B cell (primary cell): Measurements from ENCODE around the gene CXXC1. TPM values are rescaled to one million over a fixed set of nuclear protein-coding genes. Genes with fewer than 3 reads are reported as not detected.
A peak's percentile ranks its signal among the peaks of the same experiment; 100 is the strongest.

Source experiments
- ATAC-seq: fragments of 200-7000 bp; cut with Tn5 transposase; one replicate; pipeline ENCODE4 v1.10.0; 2021; ENCODE audit warnings: low read depth, mild to moderate bottlenecking, moderate number of reproducible peaks, moderate library complexity
- CTCF ChIA-PET: fragments of 350-600 bp; sonication (Branson Sonifier 250); formaldehyde crosslinking; loops from one replicate; lab custom pipeline; 2021; ENCODE audit warnings: antibody characterized with exemption, inconsistent platforms; lab: Charles Lee
- POLR2A ChIA-PET: fragments of 350-600 bp; sonication (Branson Sonifier 250); formaldehyde crosslinking; loops from one replicate; lab custom pipeline; 2021; ENCODE audit warnings: antibody characterized with exemption; lab: Charles Lee
- DNase-seq: peaks from one replicate; pipeline ENCODE4 v3.0.0; 2013
- H2AFZ ChIP-seq: 2 replicates; pipeline ENCODE4 v1.6.1; 2012; ENCODE audit warnings: mild to moderate bottlenecking, low read depth, low read length; ENCODE audit not compliant: insufficient read depth, poor library complexity, severe bottlenecking
- H3K27ac ChIP-seq, 2 donors: 1 replicate in 1 of 2; 2 replicates in 1 of 2; pipeline ENCODE4 v1.5.1; 2012 to 2013; ENCODE audit warnings: low read length in 2 of 2, mild to moderate bottlenecking in 2 of 2, moderate library complexity in 1 of 2
- H3K27me3 ChIP-seq, 4 experiments: fragments of 200-600 bp in 1 of 4; sonication (generic) in 1 of 4; replicated peaks in 1 of 4; 1 replicate in 2 of 4; 2 replicates in 2 of 4; pipeline versions ENCODE4 v1.6.1 to v1.7.0; 2013 to 2016; ENCODE audit warnings: low read length in 3 of 4, mild to moderate bottlenecking in 2 of 4, mixed read lengths in 1 of 4, moderate library complexity in 1 of 4; ENCODE audit not compliant: insufficient read depth in 4 of 4, control insufficient read depth in 3 of 4; ENCODE audit errors: control extremely low read depth in 1 of 4
- H3K36me3 ChIP-seq, 2 experiments: replicated peaks in 1 of 2; 1 replicate in 1 of 2; 2 replicates in 1 of 2; pipeline versions ENCODE4 v1.6.1 to v1.7.1; 2013; ENCODE audit warnings: low read length in 1 of 2; ENCODE audit not compliant: insufficient read depth in 2 of 2, control insufficient read depth in 1 of 2; ENCODE audit errors: control extremely low read depth in 1 of 2, extremely low read depth in 1 of 2
- H3K4me1 ChIP-seq, 2 donors: fragments of 200-600 bp in 1 of 2; sonication (generic) in 1 of 2; 1 replicate in 1 of 2; 2 replicates in 1 of 2; pipeline versions ENCODE4 v1.5.1 to v1.6.1; 2013 to 2017; ENCODE audit warnings: low read length in 2 of 2; ENCODE audit not compliant: control insufficient read depth in 2 of 2, insufficient read depth in 2 of 2
- H3K4me2 ChIP-seq: replicated peaks from 2 replicates; pipeline ENCODE3; 2012; ENCODE audit warnings: mild to moderate bottlenecking, low read depth, low read length; ENCODE audit not compliant: poor library complexity, severe bottlenecking
- H3K4me3 ChIP-seq, 5 experiments: fragments of 200-600 bp in 1 of 5; sonication (generic) in 1 of 5; 1 replicate in 3 of 5; 2 replicates in 2 of 5; pipeline versions ENCODE4 v1.5.1 to v1.7.0; 2011 to 2016; ENCODE audit warnings: low read length in 4 of 5, mild to moderate bottlenecking in 4 of 5, low read depth in 2 of 5, control low read depth in 1 of 5, moderate library complexity in 1 of 5; ENCODE audit not compliant: insufficient read depth in 1 of 5; ENCODE audit errors: control extremely low read depth in 1 of 5, extremely low read depth in 1 of 5
- H3K79me2 ChIP-seq: fragments of 200-600 bp; sonication (generic); one replicate; pipeline ENCODE4 v1.6.0; 2016; ENCODE audit warnings: low read length; ENCODE audit not compliant: control insufficient read depth, insufficient read depth
- H3K9ac ChIP-seq: fragments of 200-600 bp; sonication (generic); 2 replicates; pipeline ENCODE4 v1.6.1; 2017; ENCODE audit warnings: mild to moderate bottlenecking, low read length, moderate library complexity
- H3K9me3 ChIP-seq, 3 donors: one replicate each; pipeline versions ENCODE4 v1.6.1 to v1.7.1; 2013; ENCODE audit warnings: low read length in 2 of 3; ENCODE audit not compliant: control insufficient read depth in 2 of 3, insufficient read depth in 1 of 3; ENCODE audit errors: control extremely low read depth in 1 of 3
- H4K20me1 ChIP-seq: 2 replicates; pipeline ENCODE4 v1.6.0; 2012; ENCODE audit warnings: mild to moderate bottlenecking, low read length; ENCODE audit not compliant: insufficient read depth, control insufficient read depth, poor library complexity, severe bottlenecking
- H3K27ac Mint-ChIP-seq: one replicate; pipeline ENCODE4 v1.8.0; 2021; ENCODE audit warnings: mixed read lengths
- H3K27me3 Mint-ChIP-seq: one replicate; pipeline ENCODE4 v1.8.0; 2021; ENCODE audit warnings: mixed read lengths
- H3K4me1 Mint-ChIP-seq: one replicate; pipeline ENCODE4 v1.8.0; 2021; ENCODE audit warnings: mixed read lengths
- H3K4me3 Mint-ChIP-seq: one replicate; pipeline ENCODE4 v1.8.0; 2021; ENCODE audit warnings: mixed read lengths
- H3K9me3 Mint-ChIP-seq: one replicate; pipeline ENCODE4 v1.8.0; 2022; ENCODE audit warnings: mixed read lengths; ENCODE audit not compliant: insufficient read depth
- CTCF ChIP-seq: fragments of 200-600 bp; IDR thresholded peaks from one replicate; pipeline ENCODE4 v1.8.0; 2022; ENCODE audit warnings: antibody characterized with exemption, mild to moderate bottlenecking
- EZH2 ChIP-seq: IDR thresholded peaks from 2 replicates; pipeline ENCODE4 v1.6.1; 2012; ENCODE audit warnings: borderline replicate concordance, low read depth, mild to moderate bottlenecking, moderate library complexity, low read length; ENCODE audit not compliant: insufficient read depth, poor library complexity, severe bottlenecking
- WGBS: methylation state at CpG from one replicate; pipeline ENCODE4 v1.1.5; 2013; ENCODE audit warnings: missing lambda C conversion rate; ENCODE audit not compliant: insufficient coverage; 5-methylcytosine and 5-hydroxymethylcytosine counted together
- intact Hi-C: fragments of 100-400 bp; cut with micrococcal nuclease; formaldehyde crosslinking; loops from one replicate; pipeline ENCODE4 v1.10.0; 2022
- polyA plus RNA-seq: library from polyadenylated mRNA; depleted of rRNA; stranded (reverse); fragments of >200 nt; gene quantifications from 2 replicates; pipeline ENCODE4 v1.2.3, GENCODE V29; 2012
- total RNA-seq, 2 donors: library from RNA; stranded (reverse); fragments of 120-200 nt in 1 of 2; gene quantifications; 1 replicate in 1 of 2; 2 replicates in 1 of 2; pipeline versions ENCODE4 v1.2.3 to v1.2.4, GENCODE V29; 2013 to 2022

Gene CXXC1
- total and polyA plus RNA-seq, 2 donors (not counting 1 experiment from before 2014, with no cell fraction given), result 157 to 306 TPM

DNA sequence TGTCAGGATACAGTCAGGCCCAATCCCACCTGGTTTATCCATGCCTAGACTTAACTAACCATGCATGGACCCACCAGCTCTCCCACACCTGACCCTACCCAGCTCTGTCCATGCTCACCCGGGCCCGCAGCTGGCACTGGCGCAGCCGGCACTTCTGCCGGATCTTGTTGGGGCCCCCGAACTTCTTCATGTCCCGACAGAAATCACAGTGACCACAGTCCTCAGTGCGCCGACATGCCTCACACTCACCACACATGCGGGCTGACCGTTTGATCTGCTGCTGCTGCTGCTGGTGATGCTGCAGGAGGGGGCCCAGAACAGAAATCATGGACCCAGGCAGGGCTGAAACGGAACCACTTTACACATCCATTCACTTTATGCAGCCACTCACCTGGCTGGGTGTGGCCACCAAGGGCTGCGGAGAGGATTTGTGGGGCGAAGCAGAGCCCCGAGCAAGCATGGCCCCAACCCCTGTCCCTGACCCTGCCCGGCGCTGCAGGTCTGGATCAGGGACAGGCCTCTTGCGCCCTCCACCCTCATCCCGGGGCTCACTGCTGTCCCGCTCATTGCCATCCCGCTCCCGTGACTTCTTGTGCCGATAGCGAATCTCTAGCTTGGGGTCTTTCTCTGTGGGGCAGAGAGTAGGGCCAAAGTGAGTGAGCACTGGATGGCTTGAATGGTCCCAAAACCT is 1.7 kb downstream of the CXXC1 start:
- peak overlapping the region; percentile 98 for H3K4me3 Mint-ChIP-seq
- peaks cover 42% of the 10 kb centered on the region for H3K4me1 Mint-ChIP-seq
- 97% methylated on average over 23 of the region's 24 CpGs for WGBS
- no peaks in the 10 kb centered on the region for H3K27me3 Mint-ChIP-seq
- ChIA-PET POLR2A (no interaction called here), CTCF (interaction anchor here (1.2 kb wide), 1 partner anchor 71 kb away, joined by 3 read pairs; no protein-coding TSS in a partner anchor)
- DNase-seq (peak; percentile 25), ATAC-seq (no peak)
- no peak overlapping the region for H3K4me3 ChIP-seq
- H3K4me1 ChIP-seq, result peaks cover 15 to 24% of the 10 kb centered on the region in 2 donors
- peak overlapping the region; percentile 94 for H3K27ac Mint-ChIP-seq
- H2AFZ ChIP-seq, result no peak overlapping the region
- no peaks in the 10 kb centered on the region for H3K27me3 ChIP-seq
- intact Hi-C loops, result loop anchor here (5.0 kb wide), 2 partner anchors 912 to 1333 kb away; partner anchors contain the start of genes MEX3C and SMAD7
- no peak overlapping the region for H3K9ac ChIP-seq
- no peak overlapping the region for H3K27ac ChIP-seq
- H3K9me3 ChIP-seq, result no peaks in the 10 kb centered on the region
- H3K79me2 ChIP-seq, result peaks cover 15% of the 10 kb centered on the region
- H3K36me3 ChIP-seq, result peaks cover 0 to 42% of the 10 kb centered on the region in 2 experiments
- no peak for TF ChIP-seq EZH2
- no peak for TF ChIP-seq CTCF
- peaks cover 13% of the 10 kb centered on the region for H4K20me1 ChIP-seq
- H3K9me3 Mint-ChIP-seq, result no peaks in the 10 kb centered on the region
- peak overlapping the region; percentile 91 for H3K4me2 ChIP-seq

GRCh38 chr18:50285071-50285470 is 2.4 kb downstream of the CXXC1 start:
- no peak overlapping the region for H3K4me2 ChIP-seq
- TF ChIP-seq CTCF (no peak), EZH2 (no peak)
- POLR2A ChIA-PET, result no interaction called here
- WGBS, result 97% methylated on average over 10 of the region's 13 CpGs
- intact Hi-C loops, result loop anchor here (5.0 kb wide), 2 partner anchors 912 to 1333 kb away; partner anchors contain the start of genes MEX3C and SMAD7
- no peak overlapping the region for H3K9ac ChIP-seq
- no peaks in the 10 kb centered on the region for H3K27me3 Mint-ChIP-seq
- no peak for DNase-seq
- peak overlapping the region; percentile 63 for H3K4me3 Mint-ChIP-seq
- H3K27ac ChIP-seq, result no peak overlapping the region
- no peaks in the 10 kb centered on the region for H3K9me3 Mint-ChIP-seq
- H4K20me1 ChIP-seq, result peaks cover 20% of the 10 kb centered on the region
- no peaks in the 10 kb centered on the region for H3K27me3 ChIP-seq
- no peak overlapping the region for H3K27ac Mint-ChIP-seq
- peaks cover 22 to 31% of the 10 kb centered on the region in 2 donors for H3K4me1 ChIP-seq
- CTCF ChIA-PET, result no interaction called here
- peaks cover 0 to 42% of the 10 kb centered on the region in 2 experiments for H3K36me3 ChIP-seq
- no peak overlapping the region for H2AFZ ChIP-seq
- H3K9me3 ChIP-seq, result no peaks in the 10 kb centered on the region
- no peak for ATAC-seq
- peaks cover 49% of the 10 kb centered on the region for H3K4me1 Mint-ChIP-seq
- H3K79me2 ChIP-seq, result peaks cover 22% of the 10 kb centered on the region
- no peak overlapping the region for H3K4me3 ChIP-seq
